Measurements from ENCODE around the gene ECHS1. TPM values are rescaled to one million over a fixed set of nuclear protein-coding genes. Genes with fewer than 3 reads are reported as not detected.

The ECHS1 gene
- total and polyA plus RNA-seq, 5 donors, result 91.0 to 177 (median 115) TPM

GRCh38 chr10:133336577-133337369 is 36.4 kb downstream of the ECHS1 start, which contains the start of gene CALY:
TSS of gene CALY (minus strand) at chr10:133336896. CDS start at chr10:133328989, 7,907 bp downstream.
- no peaks in the 10 kb centered on the region for H3K4me1 ChIP-seq (ENCODE audit: control insufficient read depth, insufficient read depth, low read length)
- ATAC-seq (no peak), DNase-seq (peak; percentile 28 to 73 (median 68))
- no peak within 1 kb of the TSS for H3K27ac ChIP-seq (ENCODE audit: low read length)
- H3K9me3 ChIP-seq (ENCODE audit: control insufficient read depth, low read length), result no peaks in the 10 kb centered on the region
- intact Hi-C loops (cut with DNase I), result no loop called here
- WGBS, result 19% methylated on average over 63 of the region's 63 CpGs
- H3K27me3 ChIP-seq (ENCODE audit: control insufficient read depth, insufficient read depth), result no peaks in the 10 kb centered on the region
- peak within 1 kb of the TSS; percentile 26 for H3K4me3 ChIP-seq (ENCODE audit: low read length)

- peak overlapping the region; percentile 26 for H3K4me3 ChIP-seq (ENCODE audit: low read length)
- H3K4me1 ChIP-seq (ENCODE audit: control insufficient read depth, insufficient read depth, low read length), result no peaks in the 10 kb centered on the region
- WGBS, result 9% methylated on average over 41 of the region's 41 CpGs
- no peaks in the 10 kb centered on the region for H3K9me3 ChIP-seq (ENCODE audit: control insufficient read depth, low read length)
- intact Hi-C loops (cut with DNase I), result no loop called here
- no peaks in the 10 kb centered on the region for H3K27me3 ChIP-seq (ENCODE audit: control insufficient read depth, insufficient read depth)
- H3K27ac ChIP-seq (ENCODE audit: low read length), result no peak overlapping the region
- DNase-seq, result peak in 1 of 3 donors; percentile 49
- peak; percentile 4 to 8 for ATAC-seq
Observed at GRCh38 chr10:133336118-133336576, 37.0 kb downstream of the ECHS1 start.

GRCh38 chr10:133335246-133336117 is 37.7 kb downstream of the ECHS1 start:
- no peaks in the 10 kb centered on the region for H3K9me3 ChIP-seq (ENCODE audit: control insufficient read depth, low read length)
- no peaks in the 10 kb centered on the region for H3K27me3 ChIP-seq (ENCODE audit: control insufficient read depth, insufficient read depth)
- no peak overlapping the region for H3K27ac ChIP-seq (ENCODE audit: low read length)
- 3% methylated on average over 75 of the region's 75 CpGs for WGBS
- DNase-seq, result peak; percentile 73 to 85 (median 81)
- H3K4me3 ChIP-seq (ENCODE audit: low read length), result peak overlapping the region; percentile 26
- peak in 1 of 2 donors; percentile 38 for ATAC-seq
- intact Hi-C loops (cut with DNase I), result no loop called here
- H3K4me1 ChIP-seq (ENCODE audit: control insufficient read depth, insufficient read depth, low read length), result no peaks in the 10 kb centered on the region

GRCh38 chr10:133334503-133335245 is 38.5 kb downstream of the ECHS1 start:
- Histone ChIP-seq H3K27me3 (ENCODE audit: control insufficient read depth, insufficient read depth) (no peaks in the 10 kb centered on the region), H3K27ac (ENCODE audit: low read length) (no peak overlapping the region), H3K9me3 (ENCODE audit: control insufficient read depth, low read length) (no peaks in the 10 kb centered on the region), H3K4me3 (ENCODE audit: low read length) (peak overlapping the region; percentile 26), H3K4me1 (ENCODE audit: control insufficient read depth, insufficient read depth, low read length) (no peaks in the 10 kb centered on the region)
- DNase-seq (peak in 2 of 3 donors; percentile 51 to 63), ATAC-seq (peak in 1 of 2 donors; percentile 39)
- 17% methylated on average over 51 of the region's 51 CpGs for WGBS
- intact Hi-C loops (cut with DNase I), result no loop called here

GRCh38 chr10:133332936-133333699 is 40.0 kb downstream of the ECHS1 start:
- Histone ChIP-seq H3K4me3 (ENCODE audit: low read length) (no peak overlapping the region), H3K27me3 (ENCODE audit: control insufficient read depth, insufficient read depth) (no peaks in the 10 kb centered on the region), H3K27ac (ENCODE audit: low read length) (no peak overlapping the region), H3K4me1 (ENCODE audit: control insufficient read depth, insufficient read depth, low read length) (no peaks in the 10 kb centered on the region), H3K9me3 (ENCODE audit: control insufficient read depth, low read length) (no peaks in the 10 kb centered on the region)
- ATAC-seq (no peak), DNase-seq (peak in 1 of 3 donors; percentile 54)
- intact Hi-C loops (cut with DNase I), result no loop called here
- WGBS, result 78% methylated on average over 30 of the region's 30 CpGs

GRCh38 chr10:133329491-133330202 is 43.5 kb downstream of the ECHS1 start:
- peak; percentile 76 to 83 for ATAC-seq
- H3K4me3 ChIP-seq (ENCODE audit: low read length), result no peak overlapping the region
- H3K9me3 ChIP-seq (ENCODE audit: control insufficient read depth, low read length), result no peaks in the 10 kb centered on the region
- H3K27ac ChIP-seq (ENCODE audit: low read length), result no peak overlapping the region
- no peaks in the 10 kb centered on the region for H3K4me1 ChIP-seq (ENCODE audit: control insufficient read depth, insufficient read depth, low read length)
- intact Hi-C loops (cut with DNase I), result loop anchor here in 1 of 4 donors (5.0 to 10.0 kb wide), 2 partner anchors 195 to 278 kb away; partner anchors contain the start of gene CYP2E1
- WGBS, result 9% methylated on average over 37 of the region's 37 CpGs
- DNase-seq, result peak; percentile 87 to 95 (median 92)
- H3K27me3 ChIP-seq (ENCODE audit: control insufficient read depth, insufficient read depth), result no peaks in the 10 kb centered on the region

- Histone ChIP-seq H3K4me3 (ENCODE audit: low read length) (no peak overlapping the region), H3K9me3 (ENCODE audit: control insufficient read depth, low read length) (no peaks in the 10 kb centered on the region), H3K27ac (ENCODE audit: low read length) (no peak overlapping the region), H3K4me1 (ENCODE audit: control insufficient read depth, insufficient read depth, low read length) (no peaks in the 10 kb centered on the region), H3K27me3 (ENCODE audit: control insufficient read depth, insufficient read depth) (no peaks in the 10 kb centered on the region)
- intact Hi-C loops (cut with DNase I), result loop anchor here in 1 of 4 donors (5.0 to 10.0 kb wide), 2 partner anchors 196 to 279 kb away; partner anchors contain the start of gene CYP2E1
- no peak for ATAC-seq
- WGBS, result 79% methylated on average over 15 of the region's 15 CpGs
- peak in 2 of 3 donors; percentile 32 to 52 for DNase-seq
Observed at GRCh38 chr10:133328358-133329343, 44.5 kb downstream of the ECHS1 start.

GRCh38 chr10:133327651-133328357 is 45.4 kb downstream of the ECHS1 start:
- H3K27ac ChIP-seq (ENCODE audit: low read length), result no peak overlapping the region

More at GRCh38 chr10:133327651-133328357, 45.4 kb downstream of the ECHS1 start:
- no peaks in the 10 kb centered on the region for H3K27me3 ChIP-seq (ENCODE audit: control insufficient read depth, insufficient read depth)
- no peaks in the 10 kb centered on the region for H3K4me1 ChIP-seq (ENCODE audit: control insufficient read depth, insufficient read depth, low read length)
- H3K9me3 ChIP-seq (ENCODE audit: control insufficient read depth, low read length), result no peaks in the 10 kb centered on the region
- intact Hi-C loops (cut with DNase I), result loop anchor here in 1 of 4 donors (5.0 to 10.0 kb wide), 2 partner anchors 197 to 279 kb away; partner anchors contain the start of gene CYP2E1
- ATAC-seq, result no peak
- DNase-seq, result peak in 2 of 3 donors; percentile 52 to 53
- WGBS, result 45% methylated on average over 12 of the region's 12 CpGs
- no peak overlapping the region for H3K4me3 ChIP-seq (ENCODE audit: low read length)

All from right cardiac atrium (tissue), 5 donors.